Measurements from ENCODE around the gene PPP1R12A. TPM values are rescaled to one million over a fixed set of nuclear protein-coding genes. Genes with fewer than 3 reads are reported as not detected.

PPP1R12A gene
- total RNA-seq, 1 experiment from 2014 or later = 52.0 TPM

DNA sequence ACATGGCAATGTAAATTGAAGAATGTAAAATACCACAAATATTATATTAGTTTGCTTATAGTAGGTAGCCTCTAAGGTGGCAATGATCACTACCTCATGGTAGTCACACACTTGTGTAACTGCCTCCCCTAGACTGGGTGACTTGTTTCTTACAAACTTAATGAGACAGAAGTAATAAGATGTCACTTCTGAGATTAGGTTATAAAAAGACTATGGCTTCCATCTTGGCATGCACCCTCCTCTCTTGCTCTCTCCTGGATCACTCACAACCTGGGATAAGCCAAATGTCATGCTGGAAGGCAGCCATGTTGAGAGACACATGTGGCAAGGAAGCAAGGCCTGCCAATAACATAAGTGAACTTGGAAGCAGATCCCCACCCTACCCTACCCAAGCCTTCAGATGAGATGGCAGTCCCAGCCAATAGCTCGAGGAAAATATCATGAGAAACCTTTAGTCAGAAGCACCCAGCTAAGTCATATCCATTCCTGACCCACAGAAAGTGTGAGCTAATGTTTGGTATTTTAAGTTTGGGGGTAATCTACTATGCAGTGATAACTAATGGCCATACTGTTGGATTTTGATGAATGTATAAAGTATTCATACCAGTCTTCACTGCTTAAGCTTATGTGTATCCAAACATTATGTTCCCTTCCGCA lies 43.3 kb downstream of the PPP1R12A start:
- intact Hi-C loops (cut with micrococcal nuclease) = no loop called here

More for the DNA sequence above, 43.3 kb downstream of the PPP1R12A start:
- DNase-seq (ENCODE audit: low read depth, low spot score) = no peak
- no peak overlapping the region for H3K4me3 ChIP-seq (replicated peaks in 1 of 2; ENCODE audit: low read depth in 1 of 2, low read length in 2 of 2)
- no peaks in the 10 kb centered on the region for H3K9me2 ChIP-seq (ENCODE audit: insufficient read depth)
- no peak overlapping the region for H2AFZ ChIP-seq (ENCODE audit: low read depth, low read length, poor library complexity, severe bottlenecking)
- BruUV-seq (replicated peaks) = no TSS peak
- ChIA-PET POLR2A (no interaction called here), RAD21 (ENCODE audit: low non-redundant PET in 1 of 2, low total read pairs in 2 of 2, uncharacterized antibody in 2 of 2, unreplicated experiment in 2 of 2) (no interaction called here), CTCF (no interaction called here)
- H3K36me3 ChIP-seq (ENCODE audit: control insufficient read depth in 1 of 2, insufficient read depth in 2 of 2, low read length in 2 of 2) = no peaks in the 10 kb centered on the region
- no peak overlapping the region for H3K9ac ChIP-seq (ENCODE audit: low read length)
- peaks cover 83% of the 10 kb centered on the region for H3K79me2 ChIP-seq (ENCODE audit: insufficient read depth, low read length)
- H3K27ac ChIP-seq (ENCODE audit: low read depth, low read length) = no peak overlapping the region
- H3K4me2 ChIP-seq (ENCODE audit: low read length) = no peak overlapping the region
- TF ChIP-seq EZH2 (IDR thresholded peaks at IDR 0.05) (no peak), EZH2phosphoT487 (IDR thresholded peaks at IDR 0.05; ENCODE audit: borderline replicate concordance) (no peak), ELF1 (IDR thresholded peaks at IDR 0.05; ENCODE audit: borderline replicate concordance, low read depth) (no peak), TCF7L2 (IDR thresholded peaks at IDR 0.05; ENCODE audit: borderline replicate concordance, extremely low read depth, insufficient read depth, insufficient read length) (no peak), POLR2AphosphoS5 (IDR thresholded peaks at IDR 0.05; ENCODE audit: low read depth, low read length) (no peak), ZFX (IDR thresholded peaks at IDR 0.05) (no peak), ZNF274 (IDR thresholded peaks at IDR 0.05; ENCODE audit: low read depth, low read length) (no peak), POLR2A (IDR thresholded peaks at IDR 0.05; ENCODE audit: borderline replicate concordance, extremely low read depth, insufficient read depth, insufficient read length) (no peak), JUND (IDR thresholded peaks at IDR 0.05) (no peak), CBX3 (IDR thresholded peaks at IDR 0.05; ENCODE audit: low read depth) (no peak)
- TF ChIP-seq, protein P1, sequence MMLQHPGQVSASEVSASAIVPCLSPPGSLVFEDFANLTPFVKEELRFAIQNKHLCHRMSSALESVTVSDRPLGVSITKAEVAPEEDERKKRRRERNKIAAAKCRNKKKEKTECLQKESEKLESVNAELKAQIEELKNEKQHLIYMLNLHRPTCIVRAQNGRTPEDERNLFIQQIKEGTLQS (IDR thresholded peaks at IDR 0.05) = no peak
- TF ChIP-seq, protein P2, sequence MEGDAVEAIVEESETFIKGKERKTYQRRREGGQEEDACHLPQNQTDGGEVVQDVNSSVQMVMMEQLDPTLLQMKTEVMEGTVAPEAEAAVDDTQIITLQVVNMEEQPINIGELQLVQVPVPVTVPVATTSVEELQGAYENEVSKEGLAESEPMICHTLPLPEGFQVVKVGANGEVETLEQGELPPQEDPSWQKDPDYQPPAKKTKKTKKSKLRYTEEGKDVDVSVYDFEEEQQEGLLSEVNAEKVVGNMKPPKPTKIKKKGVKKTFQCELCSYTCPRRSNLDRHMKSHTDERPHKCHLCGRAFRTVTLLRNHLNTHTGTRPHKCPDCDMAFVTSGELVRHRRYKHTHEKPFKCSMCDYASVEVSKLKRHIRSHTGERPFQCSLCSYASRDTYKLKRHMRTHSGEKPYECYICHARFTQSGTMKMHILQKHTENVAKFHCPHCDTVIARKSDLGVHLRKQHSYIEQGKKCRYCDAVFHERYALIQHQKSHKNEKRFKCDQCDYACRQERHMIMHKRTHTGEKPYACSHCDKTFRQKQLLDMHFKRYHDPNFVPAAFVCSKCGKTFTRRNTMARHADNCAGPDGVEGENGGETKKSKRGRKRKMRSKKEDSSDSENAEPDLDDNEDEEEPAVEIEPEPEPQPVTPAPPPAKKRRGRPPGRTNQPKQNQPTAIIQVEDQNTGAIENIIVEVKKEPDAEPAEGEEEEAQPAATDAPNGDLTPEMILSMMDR (IDR thresholded peaks at IDR 0.05 in 2 of 3, conservative IDR thresholded peaks at IDR 0.05 in 1 of 3; ENCODE audit: borderline replicate concordance in 1 of 3, insufficient read depth in 1 of 3, low read depth in 2 of 3, low read length in 2 of 3) = no peak
- peaks cover 6% of the 10 kb centered on the region; the same call in 1 of the 2 replicates for H4K20me1 ChIP-seq (ENCODE audit: insufficient read depth)
- ATAC-seq = no peak
- H3K27me3 ChIP-seq (ENCODE audit: insufficient read depth, low read length) = no peaks in the 10 kb centered on the region
- no peaks in the 10 kb centered on the region for H3K4me1 ChIP-seq (ENCODE audit: control insufficient read depth in 1 of 2, insufficient read depth in 2 of 2, low read length in 2 of 2)
- H3K9me3 ChIP-seq (ENCODE audit: control insufficient read depth in 1 of 2, insufficient read depth in 1 of 2, low read depth in 1 of 2, low read length in 2 of 2) = no peaks in the 10 kb centered on the region
